Ramos (cell line): ENCODE measurements around the gene POPDC3.
"Not testable (repeated sequence)": the region's sequence is repeated elsewhere in the genome, so short reads cannot be mapped to it uniquely, and the experiment has no call there.

Experiments used
- in situ Hi-C: fragments of 300-500 bp; cut with MboI; formaldehyde crosslinking; loops from one replicate; pipeline ENCODE4 v1.14.3; 2022; ENCODE audit warnings: low sequenced_read_pairs; ENCODE audit not compliant: unreplicated experiment

Gene POPDC3

DNA sequence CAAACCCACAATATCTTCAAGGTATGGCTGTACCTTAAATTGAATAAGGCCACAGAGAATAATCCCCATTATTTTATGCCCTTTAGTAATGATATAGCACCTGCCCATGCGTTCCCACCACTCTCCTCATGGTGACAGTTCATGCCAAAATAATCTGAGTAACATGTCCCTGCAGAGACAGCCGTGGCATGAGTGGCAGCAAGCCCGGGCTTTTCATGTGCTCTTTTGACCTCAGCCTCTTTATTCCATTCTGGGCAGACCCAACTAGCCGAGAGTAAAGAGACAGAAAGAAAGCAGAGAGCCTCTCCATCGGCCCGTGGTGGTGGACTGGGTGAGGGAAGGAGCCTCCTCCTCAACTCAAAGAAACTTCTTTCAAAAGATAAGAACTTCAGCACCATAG is 19.9 kb upstream of the POPDC3 start:
- in situ Hi-C loops = no loop called here

DNA sequence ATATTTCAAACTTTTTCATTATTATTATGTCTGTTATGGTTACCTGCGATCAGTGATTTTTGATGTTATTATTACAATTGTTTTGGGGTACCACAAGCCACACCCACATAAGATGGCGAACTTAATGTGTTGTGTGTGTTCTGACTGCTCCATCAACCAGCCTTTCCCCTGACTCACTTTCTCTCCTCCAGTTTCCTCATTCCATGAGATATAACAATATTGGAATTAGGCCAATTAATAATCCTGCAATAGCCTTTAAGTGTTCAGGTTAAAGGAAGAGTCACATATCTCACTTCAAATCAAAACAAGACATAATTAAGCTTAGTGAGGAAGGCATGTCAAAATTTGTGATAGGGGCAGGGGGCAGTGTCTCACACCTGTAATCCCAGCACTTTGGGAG is 16.3 kb upstream of the POPDC3 start:
- in situ Hi-C loops = no loop called here

DNA sequence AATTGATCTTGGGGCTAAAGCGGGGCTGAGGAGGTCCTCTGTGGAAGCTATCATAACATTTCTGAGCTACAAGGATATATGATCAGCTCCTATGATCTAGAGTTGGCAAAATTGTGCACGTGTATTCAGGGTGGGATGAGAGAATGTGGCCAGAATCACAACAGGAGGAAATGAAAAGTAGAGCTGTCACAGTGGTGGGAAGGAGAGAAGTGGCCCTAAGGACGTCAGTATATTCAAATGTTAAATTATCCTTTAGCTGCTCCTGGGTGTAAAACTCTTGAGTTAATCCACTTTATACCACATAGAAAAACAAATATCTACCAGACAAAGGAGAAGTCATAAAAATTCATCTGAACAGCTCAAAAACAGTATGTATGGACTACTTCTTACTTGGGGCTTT is 14.8 kb upstream of the POPDC3 start:
- in situ Hi-C loops = no loop called here

DNA sequence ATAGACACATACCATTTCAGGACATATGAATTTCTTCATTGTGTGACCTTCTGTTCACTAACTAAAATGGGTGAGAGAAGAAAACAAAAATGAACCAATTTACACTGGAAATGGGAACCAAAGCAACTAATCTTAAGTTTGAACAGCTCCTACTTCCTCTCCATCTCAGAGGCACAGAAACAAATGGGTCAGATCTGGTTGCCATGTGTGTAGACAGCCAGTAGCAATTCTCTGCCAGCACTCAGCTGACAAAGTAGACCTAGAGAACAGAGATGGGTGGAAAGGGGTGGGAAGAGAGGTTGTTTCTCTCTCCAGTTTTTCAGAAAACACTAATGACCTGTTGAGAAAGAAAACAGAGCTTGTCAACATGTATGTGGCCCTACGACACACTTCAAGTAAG is 14.3 kb upstream of the POPDC3 start:
- in situ Hi-C loops = no loop called here

DNA sequence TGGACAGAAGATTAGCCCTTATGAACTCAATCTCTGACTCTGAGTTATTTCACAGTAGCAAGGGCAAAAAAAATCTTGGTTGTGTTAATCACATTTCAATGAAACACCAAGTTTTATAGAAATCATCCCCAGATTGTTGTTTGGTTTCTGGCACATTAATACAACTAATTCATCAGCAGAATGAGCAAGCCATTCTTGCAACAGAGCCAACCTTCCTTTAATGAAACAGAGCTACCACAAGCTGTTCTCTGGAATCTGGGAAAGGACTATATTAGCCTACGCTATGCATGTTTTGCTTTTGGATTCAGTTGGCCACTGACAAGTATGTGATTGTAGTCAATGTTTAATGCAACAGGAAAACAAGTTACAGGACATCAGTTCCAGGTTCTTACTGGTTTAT is 13.8 kb upstream of the POPDC3 start:
- in situ Hi-C loops = no loop called here

DNA sequence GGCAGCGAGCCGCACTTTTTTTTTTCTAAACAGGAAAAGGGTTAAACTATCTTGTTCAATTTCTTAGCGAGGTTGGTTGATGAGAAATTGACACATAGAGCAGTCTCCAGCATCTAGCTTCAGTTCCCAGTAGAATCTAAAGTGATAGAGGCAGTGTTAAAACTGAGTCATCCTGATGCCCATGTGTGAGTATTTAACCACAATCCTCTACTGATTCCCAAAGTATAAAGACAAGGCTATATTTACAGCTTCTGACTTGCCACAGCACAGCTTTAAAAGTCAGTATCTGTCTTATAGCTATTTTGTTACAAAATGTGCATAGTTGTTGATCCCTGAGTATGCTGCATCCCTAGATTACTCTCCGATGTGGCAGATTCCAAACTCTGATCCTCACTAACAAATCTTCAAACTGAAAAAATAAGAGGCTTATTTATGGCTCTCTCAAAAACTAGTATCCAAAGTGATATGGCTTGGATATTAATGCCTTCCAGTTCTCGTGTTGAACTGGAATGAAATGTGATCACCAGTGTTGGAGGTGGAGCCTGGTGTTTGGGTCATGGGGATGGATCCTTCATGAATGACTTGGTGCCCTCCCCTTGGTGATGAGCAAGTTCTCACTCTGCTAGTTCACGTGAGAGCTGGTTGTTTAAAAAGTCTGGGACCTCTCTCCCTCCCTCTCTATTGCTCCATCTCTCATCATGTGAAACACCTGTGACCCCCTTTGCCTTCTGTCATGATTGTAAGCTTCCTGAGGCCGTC is 13.1 kb upstream of the POPDC3 start:
- in situ Hi-C loops = no loop called here

DNA sequence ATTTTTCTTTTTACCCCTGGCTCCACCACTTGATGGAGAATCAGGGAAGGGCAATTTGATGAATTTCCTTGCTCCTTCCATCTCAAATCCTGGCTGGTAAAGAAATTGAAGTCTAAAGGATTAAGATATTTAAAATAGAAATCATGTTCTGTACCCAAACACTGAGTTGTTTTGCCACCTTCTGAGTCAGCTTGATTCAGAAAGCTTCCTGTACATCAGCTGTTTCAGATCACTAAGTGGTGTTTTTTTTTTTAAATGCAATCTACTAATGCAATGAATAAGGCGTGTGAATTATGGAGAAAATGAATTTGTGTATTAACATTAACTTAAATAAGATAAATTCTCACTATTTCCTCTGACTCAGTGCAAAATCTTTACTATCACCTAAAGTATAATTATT is 11.5 kb upstream of the POPDC3 start:
- in situ Hi-C loops = no loop called here

DNA sequence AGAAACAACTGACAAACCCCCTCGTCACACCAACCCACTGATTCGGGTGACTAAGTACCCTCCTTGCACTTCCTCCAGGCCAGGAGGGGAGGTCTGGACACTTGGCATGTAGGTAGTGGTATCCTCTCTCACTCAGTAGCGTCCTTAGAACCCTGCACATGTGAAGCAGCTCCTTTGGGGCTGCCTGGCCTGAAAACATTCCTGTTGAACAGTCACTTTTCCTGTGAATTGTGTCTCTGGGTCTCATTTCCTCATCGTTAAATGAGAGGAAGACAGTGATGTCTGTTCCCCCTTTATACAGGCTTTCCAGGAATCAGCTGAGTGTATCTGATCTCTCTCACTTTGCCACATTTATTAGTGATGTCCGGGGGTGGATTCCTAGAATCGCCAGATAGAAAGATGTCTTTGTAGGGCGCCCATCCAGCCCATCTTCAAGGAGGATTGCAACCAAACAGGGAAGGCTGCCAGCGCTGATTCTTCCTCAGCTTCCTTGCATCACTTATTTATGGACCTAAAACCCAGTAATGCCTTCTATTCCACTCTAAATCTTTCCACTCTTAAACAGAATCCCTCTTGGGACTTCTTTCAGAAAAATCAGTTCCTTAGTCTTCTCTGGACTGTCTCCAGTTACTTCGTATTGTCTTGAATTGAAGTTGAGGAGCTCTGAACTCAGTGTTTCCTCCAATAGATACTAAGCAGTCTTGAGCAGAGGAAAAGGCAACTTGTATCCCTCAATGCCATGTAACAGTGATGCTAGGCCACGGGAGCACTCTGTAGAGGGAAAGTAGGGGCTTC is 9.4 kb upstream of the POPDC3 start:
- in situ Hi-C loops = no loop called here

DNA sequence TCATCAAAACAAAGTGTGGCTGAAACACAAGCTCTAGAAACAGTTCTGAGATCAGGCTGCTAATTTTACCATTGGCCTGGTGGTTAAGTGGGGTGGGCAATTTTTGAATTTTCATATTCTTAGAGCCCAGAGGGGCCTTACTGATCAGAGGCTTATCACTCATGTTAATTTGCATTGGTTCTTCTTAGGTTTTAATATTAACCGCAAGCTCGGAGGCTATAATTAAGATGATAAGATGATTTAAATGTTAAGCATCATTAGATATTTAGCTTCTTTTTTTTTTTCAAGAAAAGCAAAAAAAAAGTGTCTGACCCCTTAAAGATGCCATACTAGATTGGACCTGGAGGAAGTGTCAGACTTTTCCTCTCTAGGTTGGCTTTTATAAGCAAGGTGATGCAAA is 8.4 kb upstream of the POPDC3 start:
- in situ Hi-C loops = no loop called here

DNA sequence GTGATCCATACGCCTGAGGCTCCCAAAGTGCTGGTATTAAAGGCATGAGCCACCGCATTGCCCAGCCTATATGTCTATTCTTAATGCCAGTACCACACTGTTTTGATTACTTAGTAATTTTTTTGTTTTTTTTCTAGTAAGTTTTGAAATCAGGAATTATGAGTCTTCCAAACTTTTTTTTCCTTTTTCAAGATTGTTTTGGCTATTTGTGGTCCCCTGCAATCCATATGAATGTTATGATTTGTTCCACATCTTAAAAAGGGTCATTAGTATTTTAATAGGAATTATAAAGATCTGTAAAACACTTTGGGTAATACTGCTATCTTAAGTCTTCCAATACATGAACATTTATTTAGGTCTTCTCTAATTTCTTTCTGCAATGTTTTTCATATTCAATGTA is 6.8 kb upstream of the POPDC3 start:
- in situ Hi-C loops = no loop called here

DNA sequence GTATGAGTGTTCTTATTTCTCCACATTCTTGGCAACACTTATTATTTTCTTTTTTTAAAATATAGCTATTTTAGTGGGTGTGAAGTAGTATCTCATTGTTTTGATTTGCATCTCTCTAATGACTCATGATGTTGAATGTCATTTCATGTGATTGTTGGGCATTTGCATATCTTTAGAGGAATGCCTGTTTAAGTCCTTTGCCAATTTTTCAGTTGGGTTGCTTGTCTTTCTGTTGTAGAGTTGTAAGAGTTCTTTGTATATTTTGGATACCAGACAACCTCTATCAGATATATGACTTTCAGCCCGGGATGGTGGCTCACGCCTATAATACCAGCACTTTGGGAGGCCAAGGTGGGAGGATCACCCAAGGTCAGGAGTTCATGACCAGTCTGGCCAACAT is 5.1 kb upstream of the POPDC3 start:
- in situ Hi-C loops = no loop called here

DNA sequence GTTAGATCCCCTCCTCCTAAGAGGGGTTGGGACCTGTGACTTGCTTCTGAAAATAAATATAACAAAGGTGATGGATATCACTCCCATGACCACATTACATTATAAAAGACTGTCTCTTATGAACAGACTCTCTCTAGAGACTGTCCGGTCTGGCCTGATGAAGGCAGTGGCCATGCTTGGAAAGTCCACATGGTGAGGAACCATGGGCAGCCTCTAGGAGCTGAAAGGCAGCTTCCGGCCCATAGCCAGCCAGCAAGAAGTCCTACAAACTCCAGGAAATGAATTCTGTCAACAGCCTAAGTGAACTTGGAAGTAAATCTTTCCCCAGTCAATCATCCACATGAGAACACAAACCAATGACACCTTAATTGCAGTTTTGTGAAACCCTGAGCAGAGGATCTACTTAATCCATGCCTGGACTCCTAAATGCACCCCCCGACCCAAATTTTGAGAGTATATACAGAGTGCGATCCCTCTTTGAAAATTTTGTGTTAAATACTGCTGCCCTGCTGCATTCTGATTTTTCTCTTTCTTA is 2.2 kb upstream of the POPDC3 start:
- in situ Hi-C loops = no loop called here

DNA sequence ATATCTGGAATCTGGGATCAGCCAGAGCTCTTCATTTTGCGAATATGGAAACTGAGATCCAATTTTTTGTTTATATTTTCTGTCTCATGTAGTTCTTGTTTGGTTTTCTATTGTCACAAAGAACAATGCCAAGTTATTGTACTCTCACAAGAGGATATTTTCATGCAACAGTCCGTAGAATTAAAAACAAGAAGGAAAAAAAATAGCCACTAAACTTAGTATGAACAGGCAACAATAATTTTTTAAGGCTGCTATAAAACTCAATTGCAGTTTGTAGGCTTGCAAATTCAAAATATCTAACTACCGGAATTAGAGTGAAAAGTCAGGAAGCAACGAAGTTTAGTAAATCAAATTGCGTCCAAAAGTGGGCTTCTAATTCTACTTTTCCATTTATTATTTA is 1.2 kb downstream of the POPDC3 start:
- in situ Hi-C loops = no loop called here

DNA sequence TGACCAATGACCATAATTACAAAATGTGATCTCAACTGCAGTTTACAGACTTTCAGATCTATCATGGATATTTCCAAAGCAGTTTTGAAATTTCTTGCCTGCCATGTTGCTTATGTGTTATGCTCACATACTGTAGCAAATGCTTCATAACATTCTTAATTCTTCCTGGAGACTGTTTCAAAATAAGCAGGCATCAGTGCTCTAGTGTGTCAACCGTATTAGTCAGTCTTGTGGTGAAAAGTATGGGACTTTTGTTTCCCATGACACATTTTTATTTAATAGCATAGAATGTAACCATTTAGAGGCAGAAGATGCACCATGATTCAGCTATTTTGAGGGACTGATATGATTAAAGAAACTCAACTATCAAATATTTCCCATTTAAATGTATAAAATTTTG is 1.7 kb downstream of the POPDC3 start:
- in situ Hi-C loops = no loop called here

DNA sequence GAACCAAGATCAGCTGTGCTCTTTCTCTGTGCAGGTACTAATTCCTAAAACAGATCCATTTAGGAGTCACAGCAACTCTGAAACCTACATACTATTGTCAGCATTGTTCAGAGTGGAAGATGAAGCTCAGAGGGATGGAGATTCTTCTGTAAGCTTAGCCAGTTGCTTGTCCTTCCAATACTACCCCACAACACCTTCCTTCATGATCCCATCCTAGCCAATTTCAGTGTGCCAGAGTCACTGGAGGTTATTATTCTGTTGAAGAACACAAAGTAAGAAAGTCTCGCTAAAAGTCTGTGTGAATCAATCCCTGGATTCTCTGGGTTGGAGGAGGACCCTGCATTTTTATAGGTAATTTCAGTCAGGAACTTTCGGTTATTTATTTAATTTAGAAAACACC is 2.3 kb downstream of the POPDC3 start:
- in situ Hi-C loops = no loop called here

DNA sequence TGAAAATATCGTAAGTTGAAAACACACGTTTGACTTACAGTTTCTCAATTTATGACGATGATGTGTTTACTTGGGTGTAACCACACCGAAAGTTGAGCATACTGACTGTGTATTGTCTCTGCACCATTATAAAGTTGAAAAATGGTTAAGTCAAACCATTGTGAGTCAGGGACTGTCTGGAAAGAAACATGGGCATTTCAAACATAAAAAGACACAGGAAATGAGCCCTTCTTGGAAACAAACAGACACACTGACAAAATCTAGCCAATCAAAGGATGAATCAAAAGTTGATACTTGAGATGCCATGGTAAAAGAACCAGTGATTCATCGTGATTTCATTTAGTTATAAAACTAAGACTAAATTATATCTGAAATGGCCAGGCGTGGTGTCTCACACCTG is 5.3 kb downstream of the POPDC3 start:
- in situ Hi-C loops = no loop called here

DNA sequence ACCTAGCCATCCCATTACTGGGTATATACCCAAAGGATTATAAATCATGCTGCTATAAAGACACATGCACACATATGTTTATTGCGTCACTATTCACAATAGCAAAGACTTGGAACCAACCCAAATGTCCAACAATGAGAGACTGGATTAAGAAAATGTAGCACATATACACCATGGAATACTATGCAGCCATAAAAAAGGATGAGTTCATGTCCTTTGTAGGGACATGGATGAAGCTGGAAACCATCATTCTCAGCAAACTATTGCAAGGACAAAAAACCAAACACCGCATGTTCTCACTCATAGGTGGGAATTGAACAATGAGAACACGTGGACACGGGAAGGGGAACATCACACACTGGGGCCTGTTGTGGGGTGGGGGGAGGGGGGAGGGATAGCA is 7.3 kb downstream of the POPDC3 start:
- in situ Hi-C loops = not testable (repeated sequence)

DNA sequence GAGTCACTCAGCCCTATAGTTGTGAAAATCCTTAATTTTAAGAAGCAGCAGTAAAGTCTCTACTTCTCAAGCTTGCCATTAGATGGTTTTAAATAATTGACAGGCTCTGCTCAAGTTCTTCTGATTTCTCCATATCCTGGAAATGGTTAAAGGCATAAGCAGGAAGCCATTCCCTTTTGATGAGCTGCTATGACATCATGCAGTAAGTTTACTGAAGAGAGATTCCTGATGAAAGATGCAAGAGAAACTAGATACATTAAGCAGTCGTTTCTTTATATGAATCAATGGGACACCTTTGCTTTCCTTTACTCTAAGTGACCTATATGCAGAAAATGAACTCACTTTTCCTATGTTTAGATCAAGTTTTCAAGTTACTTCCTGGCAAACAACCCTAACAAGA is 9.8 kb downstream of the POPDC3 start:
- in situ Hi-C loops = no loop called here

DNA sequence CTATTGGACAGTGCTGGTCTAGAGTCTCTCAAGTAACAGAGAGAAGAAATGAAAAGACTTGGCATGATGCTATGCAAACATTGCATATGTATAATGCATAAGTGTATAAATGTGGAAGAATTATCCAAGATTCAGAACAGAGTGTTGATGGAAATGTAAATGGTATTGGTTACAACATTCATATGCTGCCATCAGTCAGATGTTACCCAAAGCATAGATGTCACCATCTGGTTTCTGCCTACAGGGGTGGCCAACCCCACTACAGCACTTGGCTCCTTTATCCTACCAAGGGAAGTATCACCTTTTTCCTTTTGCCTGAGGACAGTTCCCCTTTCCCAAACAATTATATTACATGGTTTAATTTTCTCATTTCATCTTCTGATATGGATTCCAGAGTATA is 11.9 kb downstream of the POPDC3 start:
- in situ Hi-C loops = no loop called here

DNA sequence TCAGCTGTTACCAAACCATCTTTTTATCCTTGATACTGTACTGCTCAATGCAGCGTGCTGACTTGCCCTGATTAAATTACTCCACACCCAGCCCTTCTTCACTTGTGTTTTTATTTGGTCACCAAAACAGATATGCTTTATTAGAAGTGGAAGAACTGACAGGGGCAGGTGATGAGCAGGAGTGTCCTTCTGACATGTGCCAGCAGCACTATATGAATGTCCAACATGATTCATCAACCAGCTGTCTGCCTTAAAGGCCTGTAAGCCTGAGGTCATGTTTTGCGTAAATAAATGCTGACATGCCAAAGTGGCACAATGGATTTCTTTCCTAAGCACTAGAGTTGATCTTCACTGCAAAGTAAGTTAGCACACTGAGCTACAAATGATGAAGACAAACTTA is 15.4 kb downstream of the POPDC3 start:
- in situ Hi-C loops = no loop called here

DNA sequence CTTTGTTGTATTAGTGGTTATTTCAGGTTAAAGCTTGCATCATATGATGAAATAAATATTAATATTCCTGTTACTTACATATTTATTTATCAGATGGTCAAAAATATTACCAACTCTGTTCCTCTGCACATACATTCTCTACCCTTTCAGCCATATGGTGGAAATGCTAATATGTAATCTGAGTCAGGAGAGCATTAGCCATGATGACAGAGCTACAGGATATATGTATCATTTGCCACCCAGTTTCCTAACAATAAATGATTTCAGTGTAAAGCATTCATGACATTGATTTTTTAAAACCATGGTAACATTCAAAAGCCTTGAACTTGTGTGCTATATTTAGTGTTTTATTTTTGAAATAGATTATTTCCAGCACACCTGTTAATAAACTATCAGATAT is 16.6 kb downstream of the POPDC3 start:
- in situ Hi-C loops = no loop called here

DNA sequence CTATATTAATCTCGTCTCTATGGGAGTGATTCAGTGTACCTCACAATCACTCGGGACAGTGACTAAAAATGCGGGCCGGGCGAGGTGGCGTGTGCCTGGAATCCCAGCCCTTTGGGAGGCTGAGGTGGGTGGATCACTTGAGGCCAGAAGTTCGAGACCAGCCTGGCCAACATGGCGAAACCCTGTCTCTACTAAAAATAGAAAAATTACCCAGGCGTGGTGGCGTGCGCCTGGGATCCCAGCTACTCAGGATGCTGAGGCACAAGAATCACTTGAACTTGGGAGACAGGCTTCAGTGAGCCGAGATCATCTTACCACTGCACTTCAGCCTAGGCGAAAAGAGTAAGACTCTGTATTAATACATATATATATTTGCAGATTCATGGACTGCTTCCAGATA is 17.4 kb downstream of the POPDC3 start:
- in situ Hi-C loops = no loop called here
